ENCODE results near the gene SLC5A2.
"Not testable (repeated sequence)": the region's sequence is repeated elsewhere in the genome, so short reads cannot be mapped to it uniquely, and the experiment has no call there.

The SLC5A2 gene

DNA sequence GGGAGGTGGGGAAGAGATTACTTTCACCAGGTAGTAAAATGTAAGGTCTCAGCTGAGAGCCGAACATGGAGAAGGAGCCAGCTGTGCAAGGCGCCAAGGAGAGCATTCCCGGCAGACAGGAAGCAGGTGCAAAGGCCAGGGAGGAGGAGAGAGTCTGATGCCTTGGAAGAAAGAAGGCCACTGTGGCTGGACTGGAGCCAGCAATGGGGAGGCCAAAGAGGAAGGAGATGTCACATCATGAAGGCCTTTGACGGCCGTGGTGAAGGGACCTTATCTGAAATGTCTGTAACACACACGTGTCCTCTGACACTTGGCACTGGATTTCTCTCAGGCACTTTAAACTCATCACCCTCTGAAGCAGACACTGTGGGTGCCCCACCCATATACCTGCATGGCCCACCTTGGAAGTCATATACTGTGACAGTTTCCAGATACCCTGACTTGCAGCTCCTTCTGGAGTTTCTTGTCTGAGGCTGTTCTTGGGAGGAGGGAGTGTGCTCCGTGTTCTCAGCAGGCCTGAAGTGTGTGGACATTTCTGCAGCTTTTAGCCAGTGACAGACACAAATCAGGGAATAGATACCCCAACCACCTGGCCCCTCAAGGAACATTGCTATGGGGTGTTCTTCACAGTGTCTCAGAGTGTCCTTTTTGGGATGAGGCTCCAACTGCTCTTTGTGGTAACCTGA, 1.9 kb upstream of the SLC5A2 start:
- DNase-seq (no peak), ATAC-seq (ENCODE audit: insufficient read depth, low read depth) (no peak)
- Histone ChIP-seq H2AFZ (ENCODE audit: low read depth, low read length) (no peak overlapping the region), H3K9ac (ENCODE audit: low read depth, low read length) (no peak overlapping the region), H3K4me2 (ENCODE audit: insufficient read depth, low read length) (no peak overlapping the region), H3K9me3 (ENCODE audit: insufficient read depth, low read length, severe bottlenecking) (no peaks in the 10 kb centered on the region), H3K4me1 (ENCODE audit: insufficient read depth, low read length) (peaks cover 16% of the 10 kb centered on the region), H3K27ac (ENCODE audit: low read length) (no peak overlapping the region), H3K36me3 (ENCODE audit: insufficient read depth, low read length) (no peaks in the 10 kb centered on the region), H3K4me3 (ENCODE audit: low read depth in 1 of 2, low read length in 2 of 2) (no peak overlapping the region), H3K79me2 (ENCODE audit: insufficient read depth, low read length) (no peaks in the 10 kb centered on the region), H4K20me1 (ENCODE audit: insufficient read depth, low read length) (no peaks in the 10 kb centered on the region), H3K27me3 (ENCODE audit: insufficient read depth, low read length, poor library complexity) (peaks cover 3% of the 10 kb centered on the region)
- TF ChIP-seq CTCF (IDR thresholded peaks at IDR 0.05; ENCODE audit: borderline replicate concordance, extremely low read depth, low read length, poor library complexity, severe bottlenecking): no peak
- no peak for TF ChIP-seq EZH2 (IDR thresholded peaks at IDR 0.05; ENCODE audit: borderline replicate concordance, low read depth, low read length, severe bottlenecking)

- H3K4me3 ChIP-seq (ENCODE audit: low read depth in 1 of 2, low read length in 2 of 2); H3K27me3 ChIP-seq (ENCODE audit: insufficient read depth, low read length, poor library complexity); H3K4me2 ChIP-seq (ENCODE audit: insufficient read depth, low read length); H3K36me3 ChIP-seq (ENCODE audit: insufficient read depth, low read length); H3K27ac ChIP-seq (ENCODE audit: low read length); H3K9me3 ChIP-seq (ENCODE audit: insufficient read depth, low read length, severe bottlenecking); H3K9ac ChIP-seq (ENCODE audit: low read depth, low read length); H4K20me1 ChIP-seq (ENCODE audit: insufficient read depth, low read length); H3K79me2 ChIP-seq (ENCODE audit: insufficient read depth, low read length); ATAC-seq (ENCODE audit: insufficient read depth, low read depth); DNase-seq; H3K4me1 ChIP-seq (ENCODE audit: insufficient read depth, low read length); H2AFZ ChIP-seq (ENCODE audit: low read depth, low read length): not testable (repeated sequence)
Measured at GRCh38 chr16:31484048-31484447, 1.1 kb downstream of the SLC5A2 start.

DNA sequence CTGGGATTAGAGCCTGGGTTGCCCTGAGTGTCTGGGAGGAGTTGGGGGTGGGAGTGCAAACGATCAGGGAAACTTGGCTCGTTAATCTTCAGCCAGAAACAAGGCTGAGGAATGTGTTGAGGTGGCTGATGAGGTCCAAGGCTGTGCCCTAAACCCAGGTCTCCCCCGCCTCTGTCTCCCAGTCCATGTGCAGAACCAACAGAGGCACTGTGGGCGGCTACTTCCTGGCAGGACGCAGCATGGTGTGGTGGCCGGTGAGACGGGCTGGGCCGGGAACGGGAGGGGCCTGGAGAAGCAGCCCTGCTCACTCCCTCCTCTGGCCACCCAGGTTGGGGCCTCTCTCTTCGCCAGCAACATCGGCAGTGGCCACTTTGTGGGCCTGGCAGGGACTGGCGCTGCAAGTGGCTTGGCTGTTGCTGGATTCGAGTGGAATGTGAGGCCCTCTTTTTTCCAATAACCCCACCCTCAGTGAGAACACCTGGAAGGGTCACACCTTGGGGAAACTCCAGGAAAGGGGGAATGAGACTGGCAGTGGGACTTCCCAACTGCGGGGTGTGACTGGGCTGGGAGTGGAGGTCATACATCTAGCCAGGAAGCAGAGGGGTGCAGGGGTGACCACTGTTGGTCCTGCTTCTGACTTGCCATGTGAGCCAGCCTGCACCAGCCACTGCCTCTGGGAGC, 1.7 kb downstream of the SLC5A2 start:
- no peak for DNase-seq
- H3K27ac ChIP-seq (ENCODE audit: low read length): no peak overlapping the region
- no peak overlapping the region for H3K9ac ChIP-seq (ENCODE audit: low read depth, low read length)
- peaks cover 3% of the 10 kb centered on the region for H3K27me3 ChIP-seq (ENCODE audit: insufficient read depth, low read length, poor library complexity)
- H3K4me3 ChIP-seq (ENCODE audit: low read depth in 1 of 2, low read length in 2 of 2): no peak overlapping the region
- no peak overlapping the region for H2AFZ ChIP-seq (ENCODE audit: low read depth, low read length)
- no peak for TF ChIP-seq EZH2 (IDR thresholded peaks at IDR 0.05; ENCODE audit: borderline replicate concordance, low read depth, low read length, severe bottlenecking)
- no peak for TF ChIP-seq CTCF (IDR thresholded peaks at IDR 0.05; ENCODE audit: borderline replicate concordance, extremely low read depth, low read length, poor library complexity, severe bottlenecking)
- H3K36me3 ChIP-seq (ENCODE audit: insufficient read depth, low read length): 0 out of 2 replicates have a peak, but pooled peaks cover 3% of the 10 kb centered on the region
- no peaks in the 10 kb centered on the region for H3K79me2 ChIP-seq (ENCODE audit: insufficient read depth, low read length)
- H3K4me1 ChIP-seq (ENCODE audit: insufficient read depth, low read length): no peaks in the 10 kb centered on the region
- no peaks in the 10 kb centered on the region; the same call in 1 of the 2 replicates for H4K20me1 ChIP-seq (ENCODE audit: insufficient read depth, low read length)
- no peak overlapping the region for H3K4me2 ChIP-seq (ENCODE audit: insufficient read depth, low read length)
- no peak for ATAC-seq (ENCODE audit: insufficient read depth, low read depth)
- H3K9me3 ChIP-seq (ENCODE audit: insufficient read depth, low read length, severe bottlenecking): no peaks in the 10 kb centered on the region

DNA sequence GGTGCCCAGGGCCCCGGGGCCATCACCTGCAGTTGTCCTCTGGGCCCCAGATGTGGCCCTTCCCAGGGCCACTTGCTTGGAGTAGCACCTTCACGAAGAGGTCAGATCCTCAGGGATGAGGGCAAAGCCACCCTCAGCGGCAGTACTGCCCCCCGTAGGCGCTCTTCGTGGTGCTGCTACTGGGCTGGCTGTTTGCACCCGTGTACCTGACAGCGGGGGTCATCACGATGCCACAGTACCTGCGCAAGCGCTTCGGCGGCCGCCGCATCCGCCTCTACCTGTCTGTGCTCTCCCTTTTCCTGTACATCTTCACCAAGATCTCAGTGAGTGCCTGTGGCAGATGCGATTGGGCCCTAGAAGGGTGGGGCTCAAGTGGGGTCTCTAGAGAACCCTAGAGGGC, 2.6 kb downstream of the SLC5A2 start:
- DNase-seq (no peak), ATAC-seq (ENCODE audit: insufficient read depth, low read depth) (no peak)
- Histone ChIP-seq H4K20me1 (ENCODE audit: insufficient read depth, low read length) (no peaks in the 10 kb centered on the region; the same call in 1 of the 2 replicates), H3K9me3 (ENCODE audit: insufficient read depth, low read length, severe bottlenecking) (no peaks in the 10 kb centered on the region), H3K27me3 (ENCODE audit: insufficient read depth, low read length, poor library complexity) (peaks cover 3% of the 10 kb centered on the region), H3K4me1 (ENCODE audit: insufficient read depth, low read length) (no peaks in the 10 kb centered on the region), H3K36me3 (ENCODE audit: insufficient read depth, low read length) (peaks cover 11% of the 10 kb centered on the region), H3K27ac (ENCODE audit: low read length) (no peak overlapping the region), H3K4me2 (ENCODE audit: insufficient read depth, low read length) (no peak overlapping the region), H3K4me3 (ENCODE audit: low read depth in 1 of 2, low read length in 2 of 2) (no peak overlapping the region), H3K79me2 (ENCODE audit: insufficient read depth, low read length) (no peaks in the 10 kb centered on the region), H2AFZ (ENCODE audit: low read depth, low read length) (no peak overlapping the region), H3K9ac (ENCODE audit: low read depth, low read length) (no peak overlapping the region)
- TF ChIP-seq CTCF (IDR thresholded peaks at IDR 0.05; ENCODE audit: borderline replicate concordance, extremely low read depth, low read length, poor library complexity, severe bottlenecking): no peak
- no peak for TF ChIP-seq EZH2 (IDR thresholded peaks at IDR 0.05; ENCODE audit: borderline replicate concordance, low read depth, low read length, severe bottlenecking)

All from DND-41 (cell line).